Measurements from ENCODE around the gene B3GAT1.

B3GAT1 gene

GRCh38 chr11:134370526-134371435 lies 41.3 kb downstream of the B3GAT1 start:
- DNase-seq = no peak

- DNase-seq = no peak
Measured at GRCh38 chr11:134369656-134370525, 42.2 kb downstream of the B3GAT1 start.

- DNase-seq = no peak
Measured at GRCh38 chr11:134367781-134368180, 44.3 kb downstream of the B3GAT1 start.

GRCh38 chr11:134366254-134366653 lies 45.8 kb downstream of the B3GAT1 start:
- no peak for DNase-seq

GRCh38 chr11:134365011-134365925 lies 46.8 kb downstream of the B3GAT1 start:
- DNase-seq = no peak

DNA sequence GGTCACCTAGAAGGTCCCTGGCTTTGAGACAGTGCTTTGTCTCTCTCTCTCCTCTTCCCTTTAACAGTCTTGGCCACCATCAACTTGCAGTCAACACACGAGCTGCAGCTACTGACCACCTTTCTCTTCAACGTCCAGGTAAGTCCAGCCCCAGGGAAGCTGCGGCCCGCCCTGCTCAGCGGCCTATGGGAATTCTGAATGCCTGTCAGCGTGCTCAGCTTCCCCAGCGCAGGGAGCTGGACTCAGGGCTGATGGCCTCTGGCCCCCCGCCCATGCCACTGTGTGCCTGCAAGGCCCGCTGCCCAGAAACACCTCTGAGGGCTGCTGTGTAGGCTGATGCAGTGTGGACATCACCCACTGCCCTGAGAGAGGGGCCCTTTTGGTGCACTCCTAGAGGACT lies 47.8 kb downstream of the B3GAT1 start:
- DNase-seq = no peak

- no peak for DNase-seq
Measured at GRCh38 chr11:134363592-134363991, 48.5 kb downstream of the B3GAT1 start.

DNA sequence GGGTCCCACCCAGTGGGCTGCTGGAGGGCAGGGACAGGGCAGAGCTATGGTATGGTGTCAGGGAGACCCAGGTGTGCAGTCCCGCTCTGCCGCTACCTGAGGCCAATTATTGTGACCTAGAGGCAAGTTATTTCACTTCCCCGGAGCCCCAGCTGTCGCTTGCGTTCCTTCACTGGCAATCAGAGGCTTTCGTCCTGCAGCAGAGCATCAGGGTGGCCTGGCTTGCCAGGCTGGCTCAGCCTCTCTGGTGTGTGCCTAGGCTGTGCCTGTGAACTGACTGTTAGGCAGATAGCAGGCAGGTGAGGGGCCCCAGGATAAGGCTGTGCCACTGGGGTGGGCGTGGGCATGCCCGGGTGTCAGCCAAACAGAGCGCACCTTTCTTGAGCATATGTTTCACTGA lies 48.9 kb downstream of the B3GAT1 start:
- DNase-seq = no peak

- DNase-seq = no peak
Measured at GRCh38 chr11:134362192-134362901, 49.7 kb downstream of the B3GAT1 start.

DNA sequence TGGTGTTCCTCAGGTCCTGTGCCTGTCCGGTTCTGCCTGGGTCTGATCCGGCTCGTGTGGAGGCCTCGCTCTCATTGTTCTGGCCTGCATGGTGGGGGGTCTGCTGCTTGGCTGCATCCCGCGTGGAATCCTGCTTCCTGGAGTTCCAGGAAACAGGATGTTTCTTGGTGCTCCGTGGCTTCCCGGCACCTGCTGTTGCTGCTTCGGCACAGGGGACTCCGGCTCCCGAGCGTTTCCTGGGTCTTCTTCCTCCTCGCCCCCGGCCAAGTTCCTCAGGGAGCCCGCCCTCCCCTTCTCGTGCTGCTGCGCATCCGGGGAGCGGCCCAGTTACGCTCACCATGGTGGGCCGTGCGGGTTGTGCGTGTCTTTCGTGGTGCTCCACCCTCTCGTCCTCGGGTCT lies 50.4 kb downstream of the B3GAT1 start:
- DNase-seq = no peak

GRCh38 chr11:134360050-134360835 lies 51.8 kb downstream of the B3GAT1 start:
- DNase-seq = peak; percentile 24 to 32

DNA sequence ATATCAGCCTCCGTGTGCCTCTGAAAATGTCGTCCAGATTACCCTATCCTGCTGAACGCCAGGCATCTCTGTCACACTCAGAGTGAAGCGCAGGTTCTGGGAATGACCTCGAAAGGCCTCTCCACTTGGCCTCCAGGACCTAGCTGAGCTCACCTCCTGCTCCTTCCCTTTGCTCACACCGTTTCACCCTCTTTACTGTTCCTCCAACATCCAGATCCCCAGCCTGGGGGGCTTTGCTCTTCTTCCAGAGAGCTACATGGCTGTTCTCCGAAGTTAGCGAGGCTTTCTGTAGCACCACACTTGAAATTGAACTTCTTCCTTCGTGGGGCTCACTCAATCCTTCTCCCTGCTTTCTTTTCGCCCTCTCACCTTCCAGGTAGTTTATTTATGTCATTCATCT lies 52.4 kb downstream of the B3GAT1 start:
- DNase-seq = no peak

GRCh38 chr11:134358856-134359490 lies 53.1 kb downstream of the B3GAT1 start:
- DNase-seq = no peak

DNA sequence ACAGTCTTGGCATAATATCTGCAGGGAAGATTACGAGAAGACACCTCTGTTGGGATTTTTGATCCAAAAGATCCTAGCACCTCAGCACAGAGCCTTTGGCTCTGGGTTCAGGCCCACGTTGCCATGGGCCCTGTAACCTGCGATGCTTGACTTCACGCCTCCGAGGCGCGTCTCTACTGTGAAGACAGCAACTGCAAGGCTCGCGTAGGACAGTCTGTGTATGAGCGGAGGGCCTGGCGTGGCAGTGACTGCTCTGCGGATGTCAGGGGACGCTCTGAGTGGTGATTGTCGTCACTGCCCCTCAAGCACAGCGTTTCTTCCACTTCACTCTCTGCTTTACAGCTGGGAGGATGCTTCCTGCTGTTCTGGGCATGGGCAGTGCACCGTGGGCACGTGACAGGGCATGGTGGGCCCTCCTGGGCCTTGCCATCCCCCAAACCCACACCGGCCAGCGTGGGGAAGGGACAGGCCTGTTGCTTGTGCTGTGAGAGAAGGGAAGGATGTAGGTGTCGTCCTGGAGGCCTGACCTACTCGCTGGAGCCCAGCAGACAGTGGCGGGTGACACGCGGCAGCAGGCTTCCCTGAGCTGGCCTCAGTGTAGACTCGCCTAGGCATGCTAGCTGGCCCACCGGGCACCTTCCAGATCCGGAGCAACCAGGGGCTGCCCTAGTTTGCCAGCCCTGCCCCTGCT lies 53.7 kb downstream of the B3GAT1 start:
- DNase-seq = no peak

DNA sequence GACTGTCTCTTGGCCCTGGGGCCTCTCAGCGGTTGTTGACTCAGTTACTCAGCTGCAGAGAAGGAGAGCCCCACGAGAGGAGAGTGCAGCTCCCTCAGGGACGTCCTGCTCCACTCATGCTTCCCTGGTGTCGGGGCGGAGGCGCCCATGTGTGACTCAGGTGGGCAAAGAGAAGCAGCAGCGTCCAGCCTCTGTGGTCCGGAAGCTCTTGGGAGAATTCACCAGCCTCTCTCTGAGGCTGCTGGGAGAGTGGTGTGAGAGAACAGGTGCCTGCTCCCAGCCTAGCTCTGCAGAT lies 54.5 kb downstream of the B3GAT1 start:
- DNase-seq = no peak

GRCh38 chr11:134356656-134357544 lies 55.1 kb downstream of the B3GAT1 start:
- no peak for DNase-seq

DNA sequence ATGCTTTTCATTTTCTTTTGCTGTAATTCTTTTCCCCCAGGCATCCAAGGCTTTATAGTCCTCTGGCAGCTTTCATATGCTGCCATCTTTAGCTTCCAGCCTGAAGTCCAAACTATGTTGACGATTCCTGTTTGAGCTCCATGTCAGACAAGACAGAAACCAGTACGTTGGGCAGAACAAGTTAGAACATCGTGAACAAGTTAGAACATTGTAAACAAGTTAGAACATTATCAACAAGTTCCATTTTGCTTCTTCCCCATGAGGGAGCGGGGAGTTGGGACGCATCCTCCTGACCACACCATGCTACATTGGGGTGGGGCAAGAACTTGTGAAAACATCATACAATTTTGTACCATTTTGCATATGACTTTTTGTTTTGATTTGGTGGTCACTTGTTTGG lies 56.4 kb downstream of the B3GAT1 start:
- no peak for DNase-seq

GRCh38 chr11:134355136-134355535 lies 56.9 kb downstream of the B3GAT1 start:
- no peak for DNase-seq

GRCh38 chr11:134352111-134352510 lies 59.9 kb downstream of the B3GAT1 start:
- no peak for DNase-seq
